ENCODE data around the gene CHTOP. TPM values are rescaled to one million over a fixed set of nuclear protein-coding genes. Genes with fewer than 3 reads are reported as not detected.

CHTOP gene
- total and polyA plus RNA-seq, 2 of the 13 experiments (the other 11 are each of a cell fraction or from before 2014, with no cell fraction given), result 38.0 to 51.9 TPM

DNA sequence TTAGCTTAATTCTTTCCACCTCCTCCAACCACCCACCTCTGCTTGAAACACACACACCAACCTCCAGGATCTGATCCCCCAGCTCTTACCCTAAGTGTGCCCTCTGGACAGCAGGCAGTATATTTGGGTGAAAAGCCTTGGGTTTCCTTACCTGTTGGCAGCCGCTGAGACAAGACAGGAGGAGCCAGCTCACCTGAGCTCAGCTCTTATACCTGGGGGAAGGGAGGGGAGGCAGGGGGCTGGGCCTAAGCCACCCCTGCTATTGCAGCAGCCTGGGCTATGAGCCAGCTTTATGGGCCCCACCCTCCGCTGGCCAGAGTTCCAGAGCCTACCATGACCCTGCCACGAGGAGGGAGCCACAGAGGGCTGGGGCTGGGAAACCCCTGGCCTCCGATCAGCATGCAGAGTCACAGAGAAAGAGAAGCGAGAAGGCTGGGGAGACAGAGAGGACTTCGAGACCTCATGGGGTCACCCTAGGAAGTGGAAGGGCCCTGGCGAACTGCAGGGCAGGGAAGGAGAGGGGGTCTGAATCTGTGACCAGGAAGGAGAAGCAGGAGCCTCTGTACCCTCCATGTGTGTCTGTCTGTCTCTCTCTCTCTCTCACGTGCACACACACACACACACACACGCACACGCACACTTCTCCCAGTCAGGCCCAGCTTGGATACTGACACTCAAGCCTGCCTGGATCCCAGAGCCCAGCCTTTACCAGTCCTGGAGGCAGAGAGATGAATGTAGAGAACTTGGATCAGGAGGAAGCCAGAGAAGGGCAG lies 17.5 kb upstream of the CHTOP start, which contains the start of gene S100A14 (continued):
- TF ChIP-seq ZNF556 (CRISPR knock-in tag; IDR thresholded peaks at IDR 0.05; ENCODE audit: borderline replicate concordance) (0 out of 2 replicates have a peak, but pooled peaks have one; percentile 36), RFXAP (CRISPR knock-in tag; IDR thresholded peaks at IDR 0.05; ENCODE audit: borderline replicate concordance) (no peak), ZFX (CRISPR knock-in tag; IDR thresholded peaks at IDR 0.05; ENCODE audit: low read depth) (peak; percentile 51; the same call in 1 of the 2 replicates)
- TF ChIP-seq, protein P1, sequence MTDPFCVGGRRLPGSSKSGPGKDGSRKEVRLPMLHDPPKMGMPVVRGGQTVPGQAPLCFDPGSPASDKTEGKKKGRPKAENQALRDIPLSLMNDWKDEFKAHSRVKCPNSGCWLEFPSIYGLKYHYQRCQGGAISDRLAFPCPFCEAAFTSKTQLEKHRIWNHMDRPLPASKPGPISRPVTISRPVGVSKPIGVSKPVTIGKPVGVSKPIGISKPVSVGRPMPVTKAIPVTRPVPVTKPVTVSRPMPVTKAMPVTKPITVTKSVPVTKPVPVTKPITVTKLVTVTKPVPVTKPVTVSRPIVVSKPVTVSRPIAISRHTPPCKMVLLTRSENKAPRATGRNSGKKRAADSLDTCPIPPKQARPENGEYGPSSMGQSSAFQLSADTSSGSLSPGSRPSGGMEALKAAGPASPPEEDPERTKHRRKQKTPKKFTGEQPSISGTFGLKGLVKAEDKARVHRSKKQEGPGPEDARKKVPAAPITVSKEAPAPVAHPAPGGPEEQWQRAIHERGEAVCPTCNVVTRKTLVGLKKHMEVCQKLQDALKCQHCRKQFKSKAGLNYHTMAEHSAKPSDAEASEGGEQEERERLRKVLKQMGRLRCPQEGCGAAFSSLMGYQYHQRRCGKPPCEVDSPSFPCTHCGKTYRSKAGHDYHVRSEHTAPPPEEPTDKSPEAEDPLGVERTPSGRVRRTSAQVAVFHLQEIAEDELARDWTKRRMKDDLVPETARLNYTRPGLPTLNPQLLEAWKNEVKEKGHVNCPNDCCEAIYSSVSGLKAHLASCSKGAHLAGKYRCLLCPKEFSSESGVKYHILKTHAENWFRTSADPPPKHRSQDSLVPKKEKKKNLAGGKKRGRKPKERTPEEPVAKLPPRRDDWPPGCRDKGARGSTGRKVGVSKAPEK (CRISPR knock-in tag; IDR thresholded peaks at IDR 0.05; ENCODE audit: borderline replicate concordance), result no peak

DNA sequence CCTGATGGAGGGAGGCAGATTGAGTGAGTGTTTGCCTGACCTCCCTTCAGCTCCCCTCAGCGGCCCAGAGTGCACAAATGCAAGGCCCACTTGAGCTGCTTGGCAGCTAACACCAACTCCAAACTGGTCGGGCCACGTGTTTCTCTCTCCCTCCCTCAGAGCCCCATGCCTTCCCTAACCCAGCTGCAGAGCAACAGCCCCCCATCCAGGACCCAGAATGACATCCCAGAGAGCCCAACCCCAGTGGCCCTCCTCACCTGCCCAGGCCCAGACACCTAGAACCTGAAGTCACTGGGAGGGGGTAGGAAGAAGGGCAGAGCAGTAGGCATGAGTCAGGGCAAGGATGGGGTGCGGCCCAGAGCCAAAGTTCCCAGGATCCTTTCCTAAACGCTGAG lies 17.0 kb upstream of the CHTOP start:
- no peak for ATAC-seq
- Histone ChIP-seq H3K36me3 (replicated peaks in 1 of 2; ENCODE audit: control insufficient read depth in 1 of 2, insufficient read depth in 2 of 2, low read length in 2 of 2) (peaks cover 0 to 1% of the 10 kb centered on the region in 2 experiments; a peak in 1 of 5 replicates), H3K4me3 (replicated peaks in 1 of 3; ENCODE audit: insufficient read depth in 1 of 3, low read depth in 2 of 3, low read length in 3 of 3) (no peak overlapping the region), H3K9ac (ENCODE audit: insufficient read depth, low read depth, low read length) (no peak overlapping the region), H3K79me2 (ENCODE audit: insufficient read depth, low read length) (peaks cover 4% of the 10 kb centered on the region), H3K4me1 (ENCODE audit: insufficient read depth, low read length) (peaks cover 50% of the 10 kb centered on the region), H4K20me1 (ENCODE audit: insufficient read depth, low read length) (no peaks in the 10 kb centered on the region), H3K27ac (ENCODE audit: extremely low read length, insufficient read depth, low read length) (no peak overlapping the region), H3K27me3 (ENCODE audit: control insufficient read depth in 1 of 2, insufficient read depth in 2 of 2, low read length in 2 of 2) (no peaks in the 10 kb centered on the region), H2AFZ (ENCODE audit: low read length) (no peak overlapping the region), H3K9me3 (ENCODE audit: low read length) (no peaks in the 10 kb centered on the region), H3K4me2 (ENCODE audit: low read depth, low read length) (peak overlapping the region; percentile 41; the same call in 1 of the 2 replicates)
- TF ChIP-seq GTF2F1 (IDR thresholded peaks at IDR 0.05; ENCODE audit: low read length) (no peak), PHF20 (CRISPR knock-in tag; IDR thresholded peaks at IDR 0.05) (no peak), NFIB (CRISPR knock-in tag; IDR thresholded peaks at IDR 0.05; ENCODE audit: borderline replicate concordance) (no peak), CHD2 (IDR thresholded peaks at IDR 0.05; ENCODE audit: low read depth, low read length) (no peak), RFX1 (IDR thresholded peaks at IDR 0.05) (no peak), DR1 (CRISPR knock-in tag; IDR thresholded peaks at IDR 0.05) (no peak), ZNF749 (CRISPR knock-in tag; IDR thresholded peaks at IDR 0.05; ENCODE audit: borderline replicate concordance) (no peak), XBP1 (CRISPR knock-in tag; IDR thresholded peaks at IDR 0.05) (no peak), MBD4 (IDR thresholded peaks at IDR 0.05; ENCODE audit: borderline replicate concordance, low read length) (no peak), MEIS2 (CRISPR knock-in tag; IDR thresholded peaks at IDR 0.05) (no peak)
- TF ChIP-seq, protein P2, sequence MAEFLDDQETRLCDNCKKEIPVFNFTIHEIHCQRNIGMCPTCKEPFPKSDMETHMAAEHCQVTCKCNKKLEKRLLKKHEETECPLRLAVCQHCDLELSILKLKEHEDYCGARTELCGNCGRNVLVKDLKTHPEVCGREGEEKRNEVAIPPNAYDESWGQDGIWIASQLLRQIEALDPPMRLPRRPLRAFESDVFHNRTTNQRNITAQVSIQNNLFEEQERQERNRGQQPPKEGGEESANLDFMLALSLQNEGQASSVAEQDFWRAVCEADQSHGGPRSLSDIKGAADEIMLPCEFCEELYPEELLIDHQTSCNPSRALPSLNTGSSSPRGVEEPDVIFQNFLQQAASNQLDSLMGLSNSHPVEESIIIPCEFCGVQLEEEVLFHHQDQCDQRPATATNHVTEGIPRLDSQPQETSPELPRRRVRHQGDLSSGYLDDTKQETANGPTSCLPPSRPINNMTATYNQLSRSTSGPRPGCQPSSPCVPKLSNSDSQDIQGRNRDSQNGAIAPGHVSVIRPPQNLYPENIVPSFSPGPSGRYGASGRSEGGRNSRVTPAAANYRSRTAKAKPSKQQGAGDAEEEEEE (CRISPR knock-in tag; IDR thresholded peaks at IDR 0.05; ENCODE audit: borderline replicate concordance), result no peak
- TF ChIP-seq, protein P3, sequence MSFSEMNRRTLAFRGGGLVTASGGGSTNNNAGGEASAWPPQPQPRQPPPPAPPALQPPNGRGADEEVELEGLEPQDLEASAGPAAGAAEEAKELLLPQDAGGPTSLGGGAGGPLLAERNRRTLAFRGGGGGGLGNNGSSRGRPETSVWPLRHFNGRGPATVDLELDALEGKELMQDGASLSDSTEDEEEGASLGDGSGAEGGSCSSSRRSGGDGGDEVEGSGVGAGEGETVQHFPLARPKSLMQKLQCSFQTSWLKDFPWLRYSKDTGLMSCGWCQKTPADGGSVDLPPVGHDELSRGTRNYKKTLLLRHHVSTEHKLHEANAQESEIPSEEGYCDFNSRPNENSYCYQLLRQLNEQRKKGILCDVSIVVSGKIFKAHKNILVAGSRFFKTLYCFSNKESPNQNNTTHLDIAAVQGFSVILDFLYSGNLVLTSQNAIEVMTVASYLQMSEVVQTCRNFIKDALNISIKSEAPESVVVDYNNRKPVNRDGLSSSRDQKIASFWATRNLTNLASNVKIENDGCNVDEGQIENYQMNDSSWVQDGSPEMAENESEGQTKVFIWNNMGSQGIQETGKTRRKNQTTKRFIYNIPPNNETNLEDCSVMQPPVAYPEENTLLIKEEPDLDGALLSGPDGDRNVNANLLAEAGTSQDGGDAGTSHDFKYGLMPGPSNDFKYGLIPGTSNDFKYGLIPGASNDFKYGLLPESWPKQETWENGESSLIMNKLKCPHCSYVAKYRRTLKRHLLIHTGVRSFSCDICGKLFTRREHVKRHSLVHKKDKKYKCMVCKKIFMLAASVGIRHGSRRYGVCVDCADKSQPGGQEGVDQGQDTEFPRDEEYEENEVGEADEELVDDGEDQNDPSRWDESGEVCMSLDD (CRISPR knock-in tag; IDR thresholded peaks at IDR 0.05; ENCODE audit: borderline replicate concordance), result no peak
- FAIRE-seq, result no peak
- intact Hi-C loops (cut with micrococcal nuclease; ENCODE audit: unreplicated experiment), result no loop called here
- ChIA-PET CTCF (ENCODE audit: low intra/inter-chr PET ratio, low total read pairs) (no interaction called here), POLR2A (interaction anchor here (1.3 to 12.2 kb wide), 3 partner anchors 8 to 17 kb away, joined by 10 to 390 read pairs (median 14); partner anchors contain the start of genes CHTOP, S100A1 and S100A13)
- 100% methylated on average over 2 of the region's 5 CpGs for WGBS (ENCODE audit: low lambda C conversion rate)
- in situ Hi-C loops (cut with HindIII; ENCODE audit: extremely low pct_ligation_motif_present, low pct_unique_long_range_greater_than_20kb), result no loop called here
- no peak for DNase-seq (ENCODE audit: low spot score)
- no TSS peak for BruUV-seq (replicated peaks)

Data from HepG2 (cell line).